ENCODE data around the gene ARMS2. TPM values are rescaled to one million over a fixed set of nuclear protein-coding genes. Genes with fewer than 3 reads are reported as not detected.

Gene ARMS2, protein sequence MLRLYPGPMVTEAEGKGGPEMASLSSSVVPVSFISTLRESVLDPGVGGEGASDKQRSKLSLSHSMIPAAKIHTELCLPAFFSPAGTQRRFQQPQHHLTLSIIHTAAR
- not detected for total RNA-seq
- polyA plus RNA-seq (2013, experiment 1 of 2), result not detected
- polyA plus RNA-seq (2013, experiment 2 of 2), result not detected
- long read RNA-seq, experiment 1, result 0 reads
- long read RNA-seq, experiment 2, result 0 reads
- long read RNA-seq, experiment 3, result 0 reads
- long read RNA-seq, experiment 4, result 0 reads

- no peak for TF ChIP-seq CTCF (conservative IDR thresholded peaks at IDR 0.05)
- H3K27me3 ChIP-seq (ENCODE audit: control insufficient read depth, insufficient read depth, low read length, poor library complexity, severe bottlenecking), result peaks cover 30% of the 10 kb centered on the region
- Mint-ChIP-seq H3K36me3 (ENCODE audit: low read depth) (no peaks in the 10 kb centered on the region), H3K27me3 (ENCODE audit: insufficient read depth) (peaks cover 25% of the 10 kb centered on the region), H3K27ac (no peak within 1 kb of the TSS), H3K9me3 (no peaks in the 10 kb centered on the region), H3K4me3 (no peak within 1 kb of the TSS), H3K4me1 (no peaks in the 10 kb centered on the region)
- no peak for DNase-seq
- H3K4me3 ChIP-seq (ENCODE audit: low read length), result no peak within 1 kb of the TSS
- H3K4me1 ChIP-seq (ENCODE audit: control insufficient read depth, insufficient read depth, low read length), result no peaks in the 10 kb centered on the region
- H3K9me3 ChIP-seq (ENCODE audit: control insufficient read depth, low read length), result no peaks in the 10 kb centered on the region
- H3K9ac ChIP-seq (ENCODE audit: extremely low read depth, low read length, poor library complexity, severe bottlenecking), result no peak within 1 kb of the TSS
- 83% methylated on average over 1 to 7 of the region's 7 CpGs for WGBS, 2 experiments (ENCODE audit: insufficient coverage in 1 of 2, insufficient read length in 1 of 2)
- no peak within 1 kb of the TSS for H3K27ac ChIP-seq (ENCODE audit: low read depth, low read length)
- no peaks in the 10 kb centered on the region for H3K36me3 ChIP-seq (ENCODE audit: control insufficient read depth, insufficient read depth, low read length)
These were observed at the start of gene ARMS2 for GRCh38 chr10:122454603-122455080. Gene ARMS2 (plus strand): TSS chr10:122454653. CDS start chr10:122454728, 75 bp downstream.

DNA sequence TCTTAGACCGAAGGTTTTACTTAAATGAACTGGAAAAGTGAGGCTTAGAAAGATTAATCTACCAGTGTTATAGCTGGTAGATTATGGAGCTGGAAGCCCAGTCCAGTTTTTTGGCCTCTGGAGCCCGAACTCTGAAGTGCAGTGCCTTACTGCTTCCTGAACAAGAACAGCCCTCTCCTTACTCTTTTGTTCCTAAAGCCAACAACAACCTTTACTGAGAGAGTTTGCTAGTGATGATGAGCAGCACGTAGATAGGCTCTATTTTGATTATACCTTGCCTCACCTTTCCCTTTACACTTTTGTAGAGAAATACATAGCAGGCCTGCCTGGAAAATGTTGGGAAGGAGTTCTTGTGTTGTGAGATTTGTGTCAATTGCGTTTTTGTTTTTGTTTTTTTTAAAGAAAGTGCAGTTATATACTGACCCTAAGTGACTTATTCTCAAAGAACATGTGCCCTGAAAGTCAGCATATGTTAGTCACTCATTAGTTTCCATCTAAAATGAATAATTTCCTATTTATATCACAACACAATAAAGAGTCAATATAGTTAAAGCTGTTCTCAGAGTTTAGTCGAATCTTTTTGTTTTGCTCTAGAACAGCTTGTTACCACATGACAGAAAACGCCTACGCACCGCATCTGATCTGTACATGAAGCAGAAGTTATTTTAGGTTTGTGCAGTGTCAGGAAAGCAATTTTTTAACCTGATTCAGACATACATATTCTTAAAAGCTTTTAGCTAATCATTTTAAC, 46.9 kb upstream of the ARMS2 start:
- Histone ChIP-seq H3K4me3 (ENCODE audit: low read length) (no peak overlapping the region), H3K36me3 (ENCODE audit: control insufficient read depth, insufficient read depth, low read length) (peaks cover 8% of the 10 kb centered on the region), H3K4me1 (ENCODE audit: control insufficient read depth, insufficient read depth, low read length) (no peaks in the 10 kb centered on the region), H3K27ac (ENCODE audit: low read depth, low read length) (no peak overlapping the region), H3K9me3 (ENCODE audit: control insufficient read depth, low read length) (no peaks in the 10 kb centered on the region), H3K27me3 (ENCODE audit: control insufficient read depth, insufficient read depth, low read length, poor library complexity, severe bottlenecking) (no peaks in the 10 kb centered on the region), H3K9ac (ENCODE audit: extremely low read depth, low read length, poor library complexity, severe bottlenecking) (no peak overlapping the region)
- Mint-ChIP-seq H3K4me3 (no peak overlapping the region), H3K9me3 (no peaks in the 10 kb centered on the region), H3K36me3 (ENCODE audit: low read depth) (peaks cover 14% of the 10 kb centered on the region), H3K27ac (no peak overlapping the region), H3K4me1 (no peaks in the 10 kb centered on the region), H3K27me3 (ENCODE audit: insufficient read depth) (no peaks in the 10 kb centered on the region)
- DNase-seq, result no peak
- 91 to 94% methylated on average over 3 to 8 of the region's 8 CpGs for WGBS, 2 experiments (ENCODE audit: insufficient coverage in 1 of 2, insufficient read length in 1 of 2)
- TF ChIP-seq CTCF (conservative IDR thresholded peaks at IDR 0.05), result no peak

GRCh38 chr10:122413327-122413726, 41.1 kb upstream of the ARMS2 start:
- no peak overlapping the region for H3K27ac Mint-ChIP-seq
- no peak overlapping the region for H3K4me3 Mint-ChIP-seq
- DNase-seq, result no peak
- TF ChIP-seq CTCF (conservative IDR thresholded peaks at IDR 0.05), result no peak
- no peaks in the 10 kb centered on the region for H3K9me3 ChIP-seq (ENCODE audit: control insufficient read depth, low read length)
- no peaks in the 10 kb centered on the region for H3K27me3 Mint-ChIP-seq (ENCODE audit: insufficient read depth)
- H3K27ac ChIP-seq (ENCODE audit: low read depth, low read length), result no peak overlapping the region
- H3K9ac ChIP-seq (ENCODE audit: extremely low read depth, low read length, poor library complexity, severe bottlenecking), result no peak overlapping the region
- no peaks in the 10 kb centered on the region for H3K9me3 Mint-ChIP-seq
- H3K27me3 ChIP-seq (ENCODE audit: control insufficient read depth, insufficient read depth, low read length, poor library complexity, severe bottlenecking), result no peaks in the 10 kb centered on the region
- H3K4me1 Mint-ChIP-seq, result peaks cover 23% of the 10 kb centered on the region
- peaks cover 23% of the 10 kb centered on the region for H3K36me3 Mint-ChIP-seq (ENCODE audit: low read depth)
- H3K36me3 ChIP-seq (ENCODE audit: control insufficient read depth, insufficient read depth, low read length), result peaks cover 9% of the 10 kb centered on the region
- H3K4me1 ChIP-seq (ENCODE audit: control insufficient read depth, insufficient read depth, low read length), result peaks cover 8% of the 10 kb centered on the region
- no peak overlapping the region for H3K4me3 ChIP-seq (ENCODE audit: low read length)
